Endothelial cell of umbilical vein (primary cell): Measurements from ENCODE around the gene NXPH1. TPM values are rescaled to one million over a fixed set of nuclear protein-coding genes. Genes with fewer than 3 reads are reported as not detected.

Experiments used
- BruUV-seq: library from RNA; stranded (reverse); fragments of 400-500 nt; replicated peaks from 2 replicates; lab custom pipeline; 2021; lab: Mats Ljungman, UMichigan
- CTCF ChIA-PET: fragments of 300-600, 350-600 bp; sonication (Branson Sonifier 250); formaldehyde crosslinking; loops from one replicate; lab custom pipeline; 2021; ENCODE audit warnings: antibody characterized with exemption, inconsistent platforms; lab: Charles Lee
- POLR2A ChIA-PET: fragments of 300-600, 350-600 bp; sonication (Branson Sonifier 250); formaldehyde crosslinking; loops from one replicate; lab custom pipeline; 2021; ENCODE audit warnings: antibody characterized with exemption, inconsistent platforms; lab: Charles Lee
- DNase-seq: peaks from one replicate; pipeline ENCODE4 v3.0.0-alpha.2; 2011; ENCODE audit warnings: low read depth, low spot score
- FAIRE-seq: peaks from 2 replicates; lab custom pipeline; 2011; peaks lifted over from hg19 to GRCh38; lab: Jason Lieb, UNC
- H2AFZ ChIP-seq: 2 replicates; pipeline ENCODE4 v1.6.0; 2012; ENCODE audit warnings: low read depth, low read length, control low read depth, inconsistent platforms
- H3K27ac ChIP-seq: 2 replicates; pipeline ENCODE4 v1.5.1; 2011; ENCODE audit warnings: low read depth, mild to moderate bottlenecking, control low read depth, low read length, moderate library complexity; ENCODE audit not compliant: insufficient read depth
- H3K27me3 ChIP-seq, 2 experiments: 2 replicates each; pipeline versions ENCODE4 v1.6.0 to v1.6.1; 2011; ENCODE audit warnings: low read length in 2 of 2, mixed read lengths in 1 of 2; ENCODE audit not compliant: control insufficient read depth in 2 of 2, insufficient read depth in 2 of 2
- H3K36me3 ChIP-seq, 2 experiments: 2 replicates in 1 of 2; 3 replicates in 1 of 2; pipeline ENCODE4 v1.5.1; 2011; ENCODE audit warnings: low read length in 2 of 2, mild to moderate bottlenecking in 1 of 2, moderate library complexity in 1 of 2; ENCODE audit not compliant: control insufficient read depth in 2 of 2, insufficient read depth in 2 of 2; ENCODE audit errors: extremely low read depth in 1 of 2
- H3K4me1 ChIP-seq: 3 replicates; pipeline ENCODE4 v1.5.1; 2011; ENCODE audit warnings: mild to moderate bottlenecking, low read length; ENCODE audit not compliant: control insufficient read depth, insufficient read depth; ENCODE audit errors: extremely low read depth
- H3K4me2 ChIP-seq: 2 replicates; pipeline ENCODE4 v1.6.1; 2011; ENCODE audit warnings: low read length, control low read depth, mixed read lengths; ENCODE audit not compliant: insufficient read depth
- H3K4me3 ChIP-seq, 3 experiments: fragments of 200-600 bp in 1 of 3; sonication (generic), shearing (Covaris generic) in 1 of 3; replicated peaks in 1 of 3; 2 replicates each; pipeline ENCODE4 v1.5.1; 2011 to 2016; ENCODE audit warnings: control low read depth in 3 of 3, low read length in 3 of 3, mild to moderate bottlenecking in 2 of 3, inconsistent platforms in 1 of 3, low read depth in 1 of 3, moderate library complexity in 1 of 3; ENCODE audit not compliant: insufficient read depth in 1 of 3
- H3K79me2 ChIP-seq: 2 replicates; pipeline ENCODE4 v1.6.0; 2012; ENCODE audit warnings: low read length, inconsistent platforms; ENCODE audit not compliant: control insufficient read depth, insufficient read depth
- H3K9ac ChIP-seq: replicated peaks from 2 replicates; pipeline ENCODE3; 2011; ENCODE audit warnings: low read length, control low read depth; ENCODE audit not compliant: insufficient read depth; ENCODE audit errors: extremely low read depth
- H3K9me1 ChIP-seq: replicated peaks from 3 replicates; pipeline ENCODE4 v1.6.0; 2011; ENCODE audit warnings: mild to moderate bottlenecking, low read length; ENCODE audit not compliant: control insufficient read depth, insufficient read depth; ENCODE audit errors: extremely low read depth
- H3K9me3 ChIP-seq: replicated peaks from 2 replicates; pipeline ENCODE4 v1.5.1; 2012; ENCODE audit warnings: low read length, inconsistent platforms; ENCODE audit not compliant: control insufficient read depth, insufficient read depth
- H4K20me1 ChIP-seq: replicated peaks from 2 replicates; pipeline ENCODE3; 2011; ENCODE audit warnings: mild to moderate bottlenecking, low read length; ENCODE audit not compliant: control insufficient read depth, insufficient read depth; ENCODE audit errors: extremely low read depth
- EZH2 ChIP-seq: IDR thresholded peaks from 2 replicates; pipeline ENCODE4 v1.6.1; 2012; ENCODE audit warnings: borderline replicate concordance, low read depth, mild to moderate bottlenecking, moderate library complexity, low read length, inconsistent platforms; ENCODE audit not compliant: severe bottlenecking
- FOS ChIP-seq: IDR thresholded peaks from 2 replicates; pipeline ENCODE4 v1.6.1; 2011; ENCODE audit warnings: mild to moderate bottlenecking, low read length, moderate library complexity, borderline replicate concordance; ENCODE audit not compliant: insufficient read depth
- GATA2 ChIP-seq: IDR thresholded peaks from 2 replicates; pipeline ENCODE4 v1.7.0; 2011; ENCODE audit warnings: low read depth, mild to moderate bottlenecking, moderate library complexity, mixed read lengths, low read length; ENCODE audit not compliant: insufficient read length, insufficient read depth
- JUN ChIP-seq: IDR thresholded peaks from 2 replicates; pipeline ENCODE4 v1.6.1; 2011; ENCODE audit warnings: borderline replicate concordance, low read depth; ENCODE audit not compliant: insufficient read length, insufficient read depth
- MYC ChIP-seq: IDR thresholded peaks from one replicate; pipeline ENCODE4 v1.6.1; 2011; ENCODE audit warnings: mild to moderate bottlenecking, low read depth, low read length
- POLR2A ChIP-seq: IDR thresholded peaks from 2 replicates; pipeline ENCODE4 v1.6.1; 2012; ENCODE audit warnings: low read depth, mild to moderate bottlenecking, control low read depth, low read length
- POLR2AphosphoS5 ChIP-seq: IDR thresholded peaks from 2 replicates; pipeline ENCODE4 v1.6.1; 2012; ENCODE audit warnings: low read depth, mild to moderate bottlenecking, control low read depth, low read length, moderate library complexity; ENCODE audit not compliant: insufficient read depth
- dilution Hi-C: fragments of 300-500 bp; cut with MboI; formaldehyde crosslinking; loops from one replicate; pipeline ENCODE4 v1.15.0; 2019; ENCODE audit warnings: low sequenced_read_pairs; ENCODE audit not compliant: extremely low pct_ligation_motif_present
- intact Hi-C: fragments of 100-400 bp; cut with micrococcal nuclease; formaldehyde crosslinking; loops from one replicate; pipeline ENCODE4 v1.10.0; 2022
- polyA plus RNA-seq, 4 experiments: library from polyadenylated mRNA; depleted of rRNA in 3 of 4; stranded (reverse) in 3 of 4; unstranded in 1 of 4; fragments of >200 nt; gene quantifications; 2 replicates each; pipeline versions ENCODE4 v1.2.1 to v1.2.3, GENCODE V29; 2011 to 2012; ENCODE audit warnings: missing spikeins in 1 of 4
- total RNA-seq: library from RNA; stranded (reverse); gene quantifications from 2 replicates; pipeline ENCODE4 v1.2.3, GENCODE V29; 2021
- TF ChIP-seq, protein P1 (sequence below): IDR thresholded peaks from 2 replicates; pipeline ENCODE4 v1.6.1; 2011; ENCODE audit not compliant: insufficient read depth, insufficient read length
- TF ChIP-seq, protein P2 (sequence below), 2 donors: IDR thresholded peaks; 1 replicate in 1 of 2; 2 replicates in 1 of 2; pipeline ENCODE4 v1.5.1; 2011; ENCODE audit warnings: low read length in 2 of 2, mild to moderate bottlenecking in 2 of 2, moderate library complexity in 2 of 2, control low read depth in 1 of 2, inconsistent platforms in 1 of 2, low read depth in 1 of 2; ENCODE audit not compliant: insufficient read depth in 1 of 2; ENCODE audit errors: extremely low read depth in 1 of 2

Gene NXPH1
- total and polyA plus RNA-seq, 2 donors (not counting 3 experiments of a cell fraction or from before 2014, with no cell fraction given): not detected

DNA sequence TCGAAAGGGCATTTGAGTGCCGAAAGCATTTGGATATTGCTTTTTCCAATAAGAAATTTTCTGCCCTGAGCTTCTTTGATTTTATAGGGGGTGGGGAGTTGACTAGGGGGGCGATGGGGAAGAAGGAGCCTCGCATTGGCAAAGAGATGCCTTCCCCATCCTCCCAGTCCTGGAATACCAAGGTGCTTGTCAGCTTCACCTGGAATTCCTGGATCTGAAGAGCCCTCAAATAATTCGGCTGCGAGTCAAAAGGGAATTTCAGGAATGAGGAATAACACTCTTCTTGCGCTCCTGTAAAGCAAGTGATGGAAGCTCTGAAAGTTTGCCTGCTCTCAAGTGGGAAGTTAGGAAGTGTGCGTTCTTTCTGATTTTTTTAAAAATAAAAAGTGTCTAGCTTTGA lies 7.3 kb downstream of the NXPH1 start:
- dilution Hi-C loops (no loop called here), intact Hi-C loops (no loop called here)
- H3K4me1 ChIP-seq: no peaks in the 10 kb centered on the region
- no peak overlapping the region for H3K4me2 ChIP-seq
- DNase-seq: no peak
- ChIA-PET POLR2A (no interaction called here), CTCF (no interaction called here)
- H4K20me1 ChIP-seq: no peaks in the 10 kb centered on the region
- no TSS peak for BruUV-seq
- TF ChIP-seq FOS: no peak
- no peak for TF ChIP-seq JUN
- TF ChIP-seq, protein P1, sequence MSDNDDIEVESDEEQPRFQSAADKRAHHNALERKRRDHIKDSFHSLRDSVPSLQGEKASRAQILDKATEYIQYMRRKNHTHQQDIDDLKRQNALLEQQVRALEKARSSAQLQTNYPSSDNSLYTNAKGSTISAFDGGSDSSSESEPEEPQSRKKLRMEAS: no peak
- TF ChIP-seq MYC: no peak
- TF ChIP-seq POLR2AphosphoS5: no peak
- TF ChIP-seq EZH2: no peak
- TF ChIP-seq POLR2A: no peak
- no peak for TF ChIP-seq GATA2
- TF ChIP-seq, protein P2, sequence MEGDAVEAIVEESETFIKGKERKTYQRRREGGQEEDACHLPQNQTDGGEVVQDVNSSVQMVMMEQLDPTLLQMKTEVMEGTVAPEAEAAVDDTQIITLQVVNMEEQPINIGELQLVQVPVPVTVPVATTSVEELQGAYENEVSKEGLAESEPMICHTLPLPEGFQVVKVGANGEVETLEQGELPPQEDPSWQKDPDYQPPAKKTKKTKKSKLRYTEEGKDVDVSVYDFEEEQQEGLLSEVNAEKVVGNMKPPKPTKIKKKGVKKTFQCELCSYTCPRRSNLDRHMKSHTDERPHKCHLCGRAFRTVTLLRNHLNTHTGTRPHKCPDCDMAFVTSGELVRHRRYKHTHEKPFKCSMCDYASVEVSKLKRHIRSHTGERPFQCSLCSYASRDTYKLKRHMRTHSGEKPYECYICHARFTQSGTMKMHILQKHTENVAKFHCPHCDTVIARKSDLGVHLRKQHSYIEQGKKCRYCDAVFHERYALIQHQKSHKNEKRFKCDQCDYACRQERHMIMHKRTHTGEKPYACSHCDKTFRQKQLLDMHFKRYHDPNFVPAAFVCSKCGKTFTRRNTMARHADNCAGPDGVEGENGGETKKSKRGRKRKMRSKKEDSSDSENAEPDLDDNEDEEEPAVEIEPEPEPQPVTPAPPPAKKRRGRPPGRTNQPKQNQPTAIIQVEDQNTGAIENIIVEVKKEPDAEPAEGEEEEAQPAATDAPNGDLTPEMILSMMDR (IDR thresholded peaks at IDR 0.05; ENCODE audit: extremely low read depth in 1 of 2, insufficient read depth in 1 of 2, low read depth in 1 of 2, low read length in 2 of 2): no peak
- no peaks in the 10 kb centered on the region for H3K9me1 ChIP-seq
- H2AFZ ChIP-seq: no peak overlapping the region
- no peaks in the 10 kb centered on the region for H3K9me3 ChIP-seq
- H3K4me3 ChIP-seq: no peak overlapping the region
- H3K27me3 ChIP-seq: peaks cover 35 to 44% of the 10 kb centered on the region in 2 experiments
- FAIRE-seq: no peak
- no peaks in the 10 kb centered on the region for H3K79me2 ChIP-seq
- no peaks in the 10 kb centered on the region for H3K36me3 ChIP-seq
- H3K27ac ChIP-seq: no peak overlapping the region
- H3K9ac ChIP-seq: no peak overlapping the region
